ENCODE data around the gene RBL1.

- TF ChIP-seq CTCF (IDR thresholded peaks at IDR 0.05) (no peak), EP300 (IDR thresholded peaks at IDR 0.05) (no peak), POLR2A (IDR thresholded peaks at IDR 0.05) (no peak)
These were observed 75.2 kb downstream of the RBL1 start for GRCh38 chr20:37020636-37021035.

Measured in ovary (tissue), 3 donors.